Left ventricle myocardium inferior (tissue), 1 donor: Measurements from ENCODE around the gene SLC22A4. TPM values are rescaled to one million over a fixed set of nuclear protein-coding genes. Genes with fewer than 3 reads are reported as not detected.

ENCODE experiments used
- DNase-seq: peaks from one replicate; pipeline ENCODE4 v3.0.0-alpha.2; 2020
- H3K27ac ChIP-seq: fragments of 200-600 bp; replicated peaks from 2 replicates; pipeline ENCODE4 v1.8.0; 2021
- H3K27me3 ChIP-seq: fragments of 200-600 bp; 2 replicates; pipeline ENCODE4 v1.8.0; 2021; ENCODE audit warnings: low read depth
- H3K36me3 ChIP-seq: fragments of 200-600 bp; 2 replicates; pipeline ENCODE4 v1.8.0; 2021
- H3K4me1 ChIP-seq: fragments of 200-600 bp; 2 replicates; pipeline ENCODE4 v1.8.0; 2021
- H3K4me3 ChIP-seq: fragments of 200-600 bp; 2 replicates; pipeline ENCODE4 v1.8.0; 2021; ENCODE audit warnings: mild to moderate bottlenecking, moderate library complexity
- H3K9me3 ChIP-seq: fragments of 200-600 bp; replicated peaks from 2 replicates; pipeline ENCODE4 v1.8.0; 2021
- intact Hi-C: fragments of 100-400 bp; cut with micrococcal nuclease; formaldehyde crosslinking; loops from one replicate; pipeline ENCODE4 v1.11.0; 2022
- total RNA-seq: library from RNA; stranded (reverse); fragmentation: NEBNext Ultra II Directional; extraction: Animal tissue kit (Norgen Biotek cat#: 25700); gene quantifications from one replicate; pipeline ENCODE4 v1.2.1, GENCODE V29; 2021
- TF ChIP-seq, protein P1 (sequence below): fragments of 200-600 bp; IDR thresholded peaks from 2 replicates; pipeline ENCODE4 v1.8.0; 2021; ENCODE audit warnings: antibody characterized with exemption, mild to moderate bottlenecking, borderline replicate concordance
- donor health status: DM: no; HTN: yes; CAD: no; lungs with severe emphysema.

Gene SLC22A4
- total RNA-seq, 1 donor from 2014 or later = 2.0 TPM

- intact Hi-C loops = no loop called here
- TF ChIP-seq, protein P1, sequence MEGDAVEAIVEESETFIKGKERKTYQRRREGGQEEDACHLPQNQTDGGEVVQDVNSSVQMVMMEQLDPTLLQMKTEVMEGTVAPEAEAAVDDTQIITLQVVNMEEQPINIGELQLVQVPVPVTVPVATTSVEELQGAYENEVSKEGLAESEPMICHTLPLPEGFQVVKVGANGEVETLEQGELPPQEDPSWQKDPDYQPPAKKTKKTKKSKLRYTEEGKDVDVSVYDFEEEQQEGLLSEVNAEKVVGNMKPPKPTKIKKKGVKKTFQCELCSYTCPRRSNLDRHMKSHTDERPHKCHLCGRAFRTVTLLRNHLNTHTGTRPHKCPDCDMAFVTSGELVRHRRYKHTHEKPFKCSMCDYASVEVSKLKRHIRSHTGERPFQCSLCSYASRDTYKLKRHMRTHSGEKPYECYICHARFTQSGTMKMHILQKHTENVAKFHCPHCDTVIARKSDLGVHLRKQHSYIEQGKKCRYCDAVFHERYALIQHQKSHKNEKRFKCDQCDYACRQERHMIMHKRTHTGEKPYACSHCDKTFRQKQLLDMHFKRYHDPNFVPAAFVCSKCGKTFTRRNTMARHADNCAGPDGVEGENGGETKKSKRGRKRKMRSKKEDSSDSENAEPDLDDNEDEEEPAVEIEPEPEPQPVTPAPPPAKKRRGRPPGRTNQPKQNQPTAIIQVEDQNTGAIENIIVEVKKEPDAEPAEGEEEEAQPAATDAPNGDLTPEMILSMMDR = no peak
- no peak for DNase-seq
Observed at GRCh38 chr5:132364319-132364718, 70.1 kb downstream of the SLC22A4 start.

GRCh38 chr5:132365213-132365612, 71.0 kb downstream of the SLC22A4 start:
- Histone ChIP-seq H3K27me3 (no peaks in the 10 kb centered on the region), H3K9me3 (no peaks in the 10 kb centered on the region), H3K4me1 (peaks cover 56% of the 10 kb centered on the region), H3K4me3 (no peak overlapping the region), H3K36me3 (no peaks in the 10 kb centered on the region), H3K27ac (peak overlapping the region; percentile 89)
- intact Hi-C loops = no loop called here
- TF ChIP-seq, protein P1 = no peak
- no peak for DNase-seq

More at GRCh38 chr5:132364319-132364718, 70.1 kb downstream of the SLC22A4 start:
- Histone ChIP-seq H3K9me3 (no peaks in the 10 kb centered on the region), H3K4me1 (peaks cover 47% of the 10 kb centered on the region), H3K27me3 (no peaks in the 10 kb centered on the region), H3K27ac (peak overlapping the region; percentile 89), H3K4me3 (peak overlapping the region; percentile 2), H3K36me3 (no peaks in the 10 kb centered on the region)

DNA sequence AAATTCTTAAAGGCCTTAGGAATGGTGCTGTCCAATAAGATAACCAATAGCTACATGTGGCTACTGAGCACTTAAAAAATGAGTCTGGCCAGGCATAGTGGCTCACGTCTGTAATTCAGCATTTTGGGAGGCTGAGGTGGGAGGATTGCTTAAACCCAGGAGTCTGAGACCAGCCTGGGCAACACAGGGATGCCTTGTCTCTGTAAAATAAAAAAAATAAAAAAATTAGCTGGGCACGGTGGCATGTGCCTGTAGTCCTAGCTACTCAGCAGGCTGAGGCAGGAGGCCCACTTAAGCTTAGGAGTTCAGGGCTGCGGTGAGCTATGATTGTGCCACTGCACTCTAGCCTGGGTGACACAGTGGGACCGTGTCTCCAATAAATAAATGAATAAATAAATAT, 74.0 kb downstream of the SLC22A4 start:
- intact Hi-C loops = no loop called here
- Histone ChIP-seq H3K4me3 (peak overlapping the region; percentile 83), H3K4me1 (peaks cover 72% of the 10 kb centered on the region)

GRCh38 chr5:132369007-132369473, 74.8 kb downstream of the SLC22A4 start:
- H3K27ac ChIP-seq = peak overlapping the region; percentile 94
- H3K27me3 ChIP-seq = no peaks in the 10 kb centered on the region
- no peaks in the 10 kb centered on the region for H3K36me3 ChIP-seq
- TF ChIP-seq, protein P1 = no peak
- no peaks in the 10 kb centered on the region for H3K9me3 ChIP-seq
- peaks cover 65% of the 10 kb centered on the region for H3K4me1 ChIP-seq
- intact Hi-C loops = no loop called here
- no peak for DNase-seq
- peak overlapping the region; percentile 83 for H3K4me3 ChIP-seq

More for the DNA sequence above, 74.0 kb downstream of the SLC22A4 start:
- peak overlapping the region; percentile 94 for H3K27ac ChIP-seq
- H3K27me3 ChIP-seq = no peaks in the 10 kb centered on the region
- H3K36me3 ChIP-seq = no peaks in the 10 kb centered on the region
- TF ChIP-seq, protein P1 = no peak
- DNase-seq = no peak
- no peaks in the 10 kb centered on the region for H3K9me3 ChIP-seq

GRCh38 chr5:132369474-132370180, 75.4 kb downstream of the SLC22A4 start, which contains the start of gene SLC22A5:
TSS of gene SLC22A5 (plus strand) at chr5:132369710. CDS start at chr5:132369973, 263 bp downstream.
- intact Hi-C loops = no loop called here
- DNase-seq = peak; percentile 67
- H3K27me3 ChIP-seq = no peaks in the 10 kb centered on the region
- H3K27ac ChIP-seq = peak within 1 kb of the TSS; percentile 94
- peaks cover 61% of the 10 kb centered on the region for H3K4me1 ChIP-seq
- TF ChIP-seq, protein P1 = no peak
- peak within 1 kb of the TSS; percentile 83 for H3K4me3 ChIP-seq
- H3K9me3 ChIP-seq = no peaks in the 10 kb centered on the region
- no peaks in the 10 kb centered on the region for H3K36me3 ChIP-seq
